Thymus (tissue), 11 donors: ENCODE data around the gene SFXN5. TPM values are rescaled to one million over a fixed set of nuclear protein-coding genes. Genes with fewer than 3 reads are reported as not detected.

Experiments
- DNase-seq, 9 donors: peaks; one replicate each; pipeline ENCODE4 v3.0.0-alpha.2; 2013; ENCODE audit warnings: low spot score in 9 of 9, low read depth in 6 of 9, missing footprints in 1 of 9
- H3K27ac ChIP-seq, 2 donors: one replicate each; pipeline ENCODE4 v1.5.1; 2013; ENCODE audit warnings: control low read depth in 1 of 2, low read depth in 1 of 2, low read length in 1 of 2, mild to moderate bottlenecking in 1 of 2, moderate library complexity in 1 of 2
- H3K27me3 ChIP-seq, 2 donors: one replicate each; pipeline ENCODE4 v1.5.1; 2013; ENCODE audit warnings: low read length in 1 of 2; ENCODE audit not compliant: control insufficient read depth in 2 of 2, insufficient read depth in 1 of 2
- H3K36me3 ChIP-seq, 2 donors: one replicate each; pipeline ENCODE4 v1.5.1; 2013; ENCODE audit warnings: low read length in 1 of 2, mild to moderate bottlenecking in 1 of 2, moderate library complexity in 1 of 2; ENCODE audit not compliant: control insufficient read depth in 2 of 2, insufficient read depth in 2 of 2
- H3K4me1 ChIP-seq, 2 donors: one replicate each; pipeline ENCODE4 v1.5.1; 2013; ENCODE audit warnings: low read length in 2 of 2; ENCODE audit not compliant: control insufficient read depth in 2 of 2, insufficient read depth in 2 of 2
- H3K4me3 ChIP-seq, 2 donors: one replicate each; pipeline ENCODE4 v1.5.1; 2013; ENCODE audit warnings: low read length in 2 of 2, control low read depth in 1 of 2, mild to moderate bottlenecking in 1 of 2
- H3K9me3 ChIP-seq, 2 donors: one replicate each; pipeline ENCODE4 v1.5.1; 2013; ENCODE audit warnings: low read length in 1 of 2, mild to moderate bottlenecking in 1 of 2; ENCODE audit not compliant: control insufficient read depth in 2 of 2, insufficient read depth in 1 of 2
- WGBS: extraction: QIAGEN DNeasy Blood & Tissue Kit; methylation state at CpG from one replicate; pipeline ENCODE4 v1.1.7; 2013; 5-methylcytosine and 5-hydroxymethylcytosine counted together
- polyA plus RNA-seq: library from polyadenylated mRNA; stranded (reverse); fragments of 200-250 nt; gene quantifications from one replicate; pipeline ENCODE4 v1.2.3, GENCODE V29; 2013
- total RNA-seq: library from RNA; stranded (reverse); fragments of 120-200 nt; gene quantifications from one replicate; pipeline ENCODE4 v1.2.4, GENCODE V29; 2013
- donor health status: healthy.

Gene SFXN5
- total and polyA plus RNA-seq, 2 donors, result 6.2 to 11.0 TPM

- H3K9me3 ChIP-seq, result peaks cover 0 to 2% of the 10 kb centered on the region in 2 donors
- H3K27ac ChIP-seq, result no peak overlapping the region
- 96% methylated on average over 6 of the region's 6 CpGs for WGBS
- H3K4me3 ChIP-seq, result no peak overlapping the region
- H3K36me3 ChIP-seq, result no peaks in the 10 kb centered on the region
- peaks cover 0 to 8% of the 10 kb centered on the region in 2 donors for H3K27me3 ChIP-seq
- no peaks in the 10 kb centered on the region for H3K4me1 ChIP-seq
- DNase-seq, result no peak
Observed at GRCh38 chr2:72940786-72941185, 130.7 kb downstream of the SFXN5 start.

DNA sequence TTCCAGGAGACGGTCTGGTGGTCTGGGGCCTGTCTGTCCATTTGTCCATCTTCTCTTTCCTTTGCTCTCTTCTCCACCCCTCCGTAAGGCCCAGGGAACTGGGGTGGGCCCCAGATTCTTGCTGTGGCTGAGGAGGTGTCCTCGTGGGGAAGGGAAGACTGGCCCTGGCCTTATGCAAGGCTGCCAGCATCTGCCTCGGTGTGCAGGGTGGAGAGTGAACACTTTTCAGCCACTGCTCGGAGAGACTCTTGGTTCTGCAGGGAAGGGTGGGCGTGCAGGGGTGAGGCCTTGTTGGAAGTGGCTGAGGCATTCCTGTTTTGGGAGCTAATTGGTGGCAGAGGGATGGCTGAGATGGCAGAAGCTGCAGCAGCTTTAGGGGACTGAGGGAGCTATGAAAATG, 131.2 kb downstream of the SFXN5 start:
- Histone ChIP-seq H3K9me3 (peaks cover 0 to 2% of the 10 kb centered on the region in 2 donors), H3K27me3 (peaks cover 0 to 11% of the 10 kb centered on the region in 2 donors), H3K36me3 (no peaks in the 10 kb centered on the region), H3K27ac (no peak overlapping the region), H3K4me1 (no peaks in the 10 kb centered on the region), H3K4me3 (no peak overlapping the region)
- 94% methylated on average over 6 of the region's 6 CpGs for WGBS
- no peak for DNase-seq

GRCh38 chr2:72938455-72938854, 133.1 kb downstream of the SFXN5 start:
- WGBS, result 78% methylated on average over 5 of the region's 5 CpGs

DNA sequence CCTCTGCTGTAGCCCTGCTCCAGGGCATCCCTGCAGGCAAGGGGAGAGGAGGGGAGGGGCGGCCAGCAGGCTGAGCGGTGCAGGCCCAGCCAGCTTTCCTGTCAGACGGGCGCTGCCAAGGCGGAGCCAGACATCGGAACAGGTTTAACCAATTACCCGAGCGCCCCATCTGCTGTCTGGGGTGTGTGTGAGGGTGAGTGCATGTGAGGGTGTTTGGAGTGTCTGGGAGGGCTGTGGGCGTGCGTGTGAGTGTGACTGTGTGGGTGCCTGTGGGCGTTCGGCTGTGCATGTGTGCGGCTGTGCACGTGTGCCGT, 134.2 kb downstream of the SFXN5 start:
- H3K9me3 ChIP-seq, result peaks cover 0 to 2% of the 10 kb centered on the region in 2 donors
- H3K4me1 ChIP-seq, result no peaks in the 10 kb centered on the region
- no peak overlapping the region for H3K27ac ChIP-seq
- H3K27me3 ChIP-seq, result peaks cover 0 to 24% of the 10 kb centered on the region in 2 donors
- H3K36me3 ChIP-seq, result no peaks in the 10 kb centered on the region
- no peak overlapping the region for H3K4me3 ChIP-seq
- WGBS, result 92% methylated on average over 15 of the region's 15 CpGs
- DNase-seq, result no peak

More at GRCh38 chr2:72938455-72938854, 133.1 kb downstream of the SFXN5 start:
- peaks cover 0 to 2% of the 10 kb centered on the region in 2 donors for H3K9me3 ChIP-seq
- DNase-seq, result no peak
- no peaks in the 10 kb centered on the region for H3K4me1 ChIP-seq
- no peak overlapping the region for H3K4me3 ChIP-seq
- no peak overlapping the region for H3K27ac ChIP-seq
- no peaks in the 10 kb centered on the region for H3K36me3 ChIP-seq
- peaks cover 0 to 19% of the 10 kb centered on the region in 2 donors for H3K27me3 ChIP-seq

DNA sequence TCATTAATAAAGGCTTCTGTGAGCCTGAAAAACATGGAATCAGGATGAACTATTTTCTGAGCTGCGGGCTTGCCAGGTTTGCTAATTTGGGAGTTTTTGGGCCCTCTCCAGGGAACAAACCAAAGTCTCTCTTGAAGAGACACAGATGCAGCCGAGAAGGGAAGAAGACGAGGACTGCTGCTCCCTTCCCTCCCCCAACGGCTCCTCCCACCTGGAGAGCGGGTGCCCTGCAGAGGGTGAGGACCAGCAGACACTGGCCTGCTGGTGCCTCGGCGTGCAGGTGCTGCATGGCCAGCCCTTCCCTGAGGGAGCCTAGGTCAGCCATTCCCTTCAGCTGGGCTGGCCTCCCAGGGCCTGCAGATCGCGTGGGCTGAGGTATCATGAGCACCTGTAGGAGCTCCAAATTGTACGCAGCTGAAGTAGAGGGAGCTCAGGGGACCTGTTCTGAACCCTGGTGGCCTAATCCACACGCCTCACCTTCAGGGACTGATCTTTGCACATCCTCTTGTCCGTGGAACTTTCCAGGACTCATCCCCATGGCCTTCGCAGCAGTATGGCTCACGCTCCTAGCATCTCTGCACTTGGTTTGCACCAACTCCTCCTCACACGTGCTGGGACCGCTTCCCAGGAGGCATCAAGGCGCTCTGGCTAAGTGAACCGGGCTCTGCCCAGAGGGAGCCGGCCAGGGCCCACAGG, 134.7 kb downstream of the SFXN5 start:
- Histone ChIP-seq H3K27ac (no peak overlapping the region), H3K9me3 (peaks cover 0 to 2% of the 10 kb centered on the region in 2 donors), H3K36me3 (no peaks in the 10 kb centered on the region), H3K27me3 (peaks cover 0 to 26% of the 10 kb centered on the region in 2 donors), H3K4me3 (no peak overlapping the region), H3K4me1 (no peaks in the 10 kb centered on the region)
- WGBS, result 86% methylated on average over 19 of the region's 19 CpGs
- no peak for DNase-seq

- no peak overlapping the region for H3K4me3 ChIP-seq
- H3K27ac ChIP-seq, result no peak overlapping the region
- DNase-seq, result no peak
- peaks cover 0 to 2% of the 10 kb centered on the region in 2 donors for H3K9me3 ChIP-seq
- H3K4me1 ChIP-seq, result no peaks in the 10 kb centered on the region
- 97% methylated on average over 2 of the region's 2 CpGs for WGBS
- no peaks in the 10 kb centered on the region for H3K36me3 ChIP-seq
- peaks cover 0 to 36% of the 10 kb centered on the region in 2 donors for H3K27me3 ChIP-seq
Observed at GRCh38 chr2:72935611-72935957, 135.9 kb downstream of the SFXN5 start.

GRCh38 chr2:72934683-72935610, 136.6 kb downstream of the SFXN5 start:
- Histone ChIP-seq H3K9me3 (peaks cover 0 to 2% of the 10 kb centered on the region in 2 donors), H3K4me3 (no peak overlapping the region), H3K27me3 (peaks cover 0 to 42% of the 10 kb centered on the region in 2 donors), H3K27ac (no peak overlapping the region), H3K36me3 (no peaks in the 10 kb centered on the region), H3K4me1 (no peaks in the 10 kb centered on the region)
- 88% methylated on average over 14 of the region's 14 CpGs for WGBS
- no peak for DNase-seq

GRCh38 chr2:72933646-72934151, 137.8 kb downstream of the SFXN5 start:
- Histone ChIP-seq H3K4me1 (no peaks in the 10 kb centered on the region), H3K4me3 (no peak overlapping the region), H3K27ac (no peak overlapping the region), H3K27me3 (peaks cover 0 to 53% of the 10 kb centered on the region in 2 donors), H3K36me3 (no peaks in the 10 kb centered on the region), H3K9me3 (peaks cover 0 to 2% of the 10 kb centered on the region in 2 donors)
- no peak for DNase-seq
- 92% methylated on average over 12 of the region's 12 CpGs for WGBS

GRCh38 chr2:72933207-72933606, 138.3 kb downstream of the SFXN5 start:
- H3K4me1 ChIP-seq, result no peaks in the 10 kb centered on the region
- H3K27ac ChIP-seq, result no peak overlapping the region
- peaks cover 0 to 2% of the 10 kb centered on the region in 2 donors for H3K9me3 ChIP-seq
- peaks cover 0 to 58% of the 10 kb centered on the region in 2 donors for H3K27me3 ChIP-seq
- no peaks in the 10 kb centered on the region for H3K36me3 ChIP-seq
- no peak overlapping the region for H3K4me3 ChIP-seq
- 93% methylated on average over 5 of the region's 5 CpGs for WGBS
- DNase-seq, result no peak
